Measurements from ENCODE around the gene EPAS1. TPM values are rescaled to one million over a fixed set of nuclear protein-coding genes. Genes with fewer than 3 reads are reported as not detected.

Gene EPAS1
- total and polyA plus RNA-seq, 2 of the 13 experiments (the other 11 are each of a cell fraction or from before 2014, with no cell fraction given): 47.1 to 182 TPM

- no peak for TF ChIP-seq PREB (CRISPR knock-in tag; IDR thresholded peaks at IDR 0.05)
- TF ChIP-seq MBNL3 (CRISPR knock-in tag; conservative IDR thresholded peaks at IDR 0.05): no peak
- peak; percentile 74; the same call in 1 of the 2 replicates for TF ChIP-seq ZNF710 (CRISPR knock-in tag; IDR thresholded peaks at IDR 0.05; ENCODE audit: borderline replicate concordance)
- TF ChIP-seq ISL2 (CRISPR knock-in tag; IDR thresholded peaks at IDR 0.05): peak; percentile 52
- no peak; the same call in 1 of the 2 replicates for TF ChIP-seq ETV6 (CRISPR knock-in tag; conservative IDR thresholded peaks at IDR 0.05)
- TF ChIP-seq IRX3 (CRISPR knock-in tag; IDR thresholded peaks at IDR 0.05; ENCODE audit: borderline replicate concordance, low read depth): 0 out of 2 replicates have a peak, but pooled peaks have one; percentile 44
- TF ChIP-seq ZNF280B (CRISPR knock-in tag; IDR thresholded peaks at IDR 0.05; ENCODE audit: borderline replicate concordance): no peak
- no peak for TF ChIP-seq NR0B2 (CRISPR knock-in tag; IDR thresholded peaks at IDR 0.05)
- no peak for TF ChIP-seq NFKBIZ (CRISPR knock-in tag; IDR thresholded peaks at IDR 0.05)
- no peak for TF ChIP-seq MZF1 (CRISPR knock-in tag; IDR thresholded peaks at IDR 0.05; ENCODE audit: borderline replicate concordance)
- 0 out of 2 replicates have a peak, but pooled peaks have one; percentile 72 for TF ChIP-seq TRAFD1 (CRISPR knock-in tag; IDR thresholded peaks at IDR 0.05; ENCODE audit: borderline replicate concordance)
- 0 out of 2 replicates have a peak, but pooled peaks have one; percentile 59 for TF ChIP-seq ARID2 (CRISPR knock-in tag; IDR thresholded peaks at IDR 0.05; ENCODE audit: borderline replicate concordance)
- no peak for TF ChIP-seq NFIB (CRISPR knock-in tag; IDR thresholded peaks at IDR 0.05; ENCODE audit: borderline replicate concordance)
- no peak for TF ChIP-seq ZNF672 (CRISPR knock-in tag; IDR thresholded peaks at IDR 0.05)
These were observed 1.5 kb downstream of the EPAS1 start (continued) for GRCh38 chr2:46298522-46299353.
